Fibroblast of lung (primary cell): ENCODE measurements around the gene CMTM7.

Source experiments
- EZH2 ChIP-seq: IDR thresholded peaks from 2 replicates; pipeline ENCODE4 v1.5.1; 2012; ENCODE audit warnings: low read length, control low read depth, mild to moderate bottlenecking; ENCODE audit errors: missing control alignments
- TF ChIP-seq, protein P1 (sequence below), 2 donors: IDR thresholded peaks in 1 of 2; conservative IDR thresholded peaks in 1 of 2; 1 replicate in 1 of 2; 2 replicates in 1 of 2; pipeline ENCODE4 v1.5.1; 2011 to 2012; ENCODE audit warnings: low read length in 2 of 2, control low read depth in 1 of 2, inconsistent platforms in 1 of 2, low read depth in 1 of 2, mild to moderate bottlenecking in 1 of 2

DNA sequence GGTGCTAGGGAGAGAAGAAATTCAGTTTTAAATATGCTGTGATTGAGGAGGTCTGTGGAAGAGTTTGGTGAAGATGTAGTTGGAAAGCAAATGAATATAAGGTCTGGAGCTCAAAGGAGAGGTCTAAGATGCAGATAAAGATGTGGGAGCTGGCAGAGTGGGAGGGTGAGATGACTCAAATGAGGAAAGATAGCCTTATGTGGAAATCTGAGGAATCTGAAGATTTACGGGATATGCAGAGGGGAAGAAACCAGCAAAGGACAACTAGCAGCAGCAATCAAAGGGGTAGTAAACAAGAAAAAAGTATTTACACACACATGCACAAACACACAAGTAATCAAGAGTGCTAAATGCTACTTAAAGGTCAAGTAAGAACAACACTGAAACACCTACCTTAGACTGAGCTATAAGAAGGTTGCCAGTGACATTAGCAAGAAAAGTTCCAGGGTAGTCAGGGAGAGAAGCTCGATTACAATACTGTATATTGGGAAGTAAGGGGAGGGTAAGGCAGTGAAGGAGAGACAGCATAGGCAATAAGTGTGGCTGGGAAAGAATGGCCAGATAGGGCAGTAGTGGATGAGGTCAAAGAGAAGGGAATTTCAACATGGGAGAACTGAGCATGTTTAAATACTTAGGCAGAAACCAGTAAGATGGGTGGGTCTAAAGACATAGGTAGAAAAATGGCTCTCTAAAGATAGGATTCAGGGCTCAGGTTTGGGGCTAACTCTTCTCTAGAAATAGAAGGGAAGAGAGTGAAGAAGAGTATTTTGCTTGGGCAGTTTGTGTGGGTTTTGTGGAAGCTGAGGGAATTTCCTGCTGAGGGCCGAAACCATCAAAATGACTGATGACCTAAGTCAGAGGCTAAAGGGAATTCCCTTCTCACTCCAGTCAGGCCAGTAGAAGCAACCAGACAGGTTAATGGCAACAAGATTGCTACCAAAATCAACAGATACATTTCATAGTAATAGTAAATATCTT, 102.1 kb downstream of the CMTM7 start:
- TF ChIP-seq, protein P1, sequence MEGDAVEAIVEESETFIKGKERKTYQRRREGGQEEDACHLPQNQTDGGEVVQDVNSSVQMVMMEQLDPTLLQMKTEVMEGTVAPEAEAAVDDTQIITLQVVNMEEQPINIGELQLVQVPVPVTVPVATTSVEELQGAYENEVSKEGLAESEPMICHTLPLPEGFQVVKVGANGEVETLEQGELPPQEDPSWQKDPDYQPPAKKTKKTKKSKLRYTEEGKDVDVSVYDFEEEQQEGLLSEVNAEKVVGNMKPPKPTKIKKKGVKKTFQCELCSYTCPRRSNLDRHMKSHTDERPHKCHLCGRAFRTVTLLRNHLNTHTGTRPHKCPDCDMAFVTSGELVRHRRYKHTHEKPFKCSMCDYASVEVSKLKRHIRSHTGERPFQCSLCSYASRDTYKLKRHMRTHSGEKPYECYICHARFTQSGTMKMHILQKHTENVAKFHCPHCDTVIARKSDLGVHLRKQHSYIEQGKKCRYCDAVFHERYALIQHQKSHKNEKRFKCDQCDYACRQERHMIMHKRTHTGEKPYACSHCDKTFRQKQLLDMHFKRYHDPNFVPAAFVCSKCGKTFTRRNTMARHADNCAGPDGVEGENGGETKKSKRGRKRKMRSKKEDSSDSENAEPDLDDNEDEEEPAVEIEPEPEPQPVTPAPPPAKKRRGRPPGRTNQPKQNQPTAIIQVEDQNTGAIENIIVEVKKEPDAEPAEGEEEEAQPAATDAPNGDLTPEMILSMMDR (conservative IDR thresholded peaks at IDR 0.05 in 1 of 2, IDR thresholded peaks at IDR 0.05 in 1 of 2; ENCODE audit: low read depth in 1 of 2, low read length in 2 of 2): no peak
- TF ChIP-seq EZH2: no peak
